Upper lobe of left lung (tissue), 4 donors: ENCODE data around the gene SLC22A24.

Experiments
- EP300 ChIP-seq, 4 donors: sonication (generic); formaldehyde crosslinking; IDR thresholded peaks; one replicate each; pipeline ENCODE4 v1.5.1; 2017; ENCODE audit warnings: antibody characterized with exemption in 4 of 4, control low read depth in 2 of 4
- POLR2AphosphoS5 ChIP-seq, 2 donors: sonication (generic); formaldehyde crosslinking; IDR thresholded peaks; one replicate each; pipeline ENCODE4 v1.5.1; 2017; ENCODE audit warnings: antibody characterized with exemption in 2 of 2
- TF ChIP-seq, protein P1 (sequence below), 6 experiments: fragments of 450-650 bp in 4 of 6; fragments of 200-600 bp in 2 of 6; sonication (generic) in 2 of 6; IDR thresholded peaks; one replicate each; pipeline ENCODE4 v1.5.1; 2016 to 2019; ENCODE audit warnings: antibody characterized with exemption in 6 of 6

DNA sequence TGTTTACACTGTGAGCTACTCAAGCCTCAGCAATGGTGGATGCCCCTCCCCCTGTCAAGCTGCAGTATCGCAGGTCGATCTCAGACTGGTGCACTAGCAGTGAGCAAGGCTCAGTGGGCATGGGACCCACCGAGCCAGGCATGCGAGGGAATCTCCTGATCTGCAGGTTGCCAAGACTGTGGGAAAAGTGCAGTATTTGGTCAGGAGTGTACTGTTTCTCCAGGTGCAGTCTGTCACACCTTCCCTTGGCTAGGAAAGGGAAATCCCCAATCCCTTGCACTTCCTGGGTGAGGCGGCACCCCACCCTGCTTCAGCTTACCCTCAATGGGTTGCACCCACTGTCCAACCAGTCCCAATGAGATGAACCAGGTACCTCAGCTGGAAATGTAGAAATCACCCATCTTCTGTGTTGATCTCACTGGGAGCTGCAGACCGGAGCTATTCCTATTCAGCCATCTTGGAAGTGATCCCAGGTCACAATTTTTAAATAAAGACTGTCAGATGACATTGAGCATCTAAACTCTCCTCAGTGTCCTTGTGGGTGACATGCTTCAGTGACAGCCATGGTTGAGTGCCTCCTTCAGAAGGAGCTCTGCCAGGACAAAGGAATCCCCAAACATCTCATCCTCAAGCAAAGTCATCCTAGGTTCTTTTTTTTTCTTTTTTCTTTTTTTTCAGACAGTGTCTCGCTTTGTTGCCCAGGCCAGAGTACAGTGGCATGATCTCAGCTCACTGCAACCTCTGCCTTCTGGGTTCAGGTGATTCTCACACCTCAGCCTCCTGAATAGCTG lies 10.8 kb downstream of the SLC22A24 start:
- TF ChIP-seq EP300 (IDR thresholded peaks at IDR 0.05) (no peak), POLR2AphosphoS5 (IDR thresholded peaks at IDR 0.05) (no peak)
- TF ChIP-seq, protein P1, sequence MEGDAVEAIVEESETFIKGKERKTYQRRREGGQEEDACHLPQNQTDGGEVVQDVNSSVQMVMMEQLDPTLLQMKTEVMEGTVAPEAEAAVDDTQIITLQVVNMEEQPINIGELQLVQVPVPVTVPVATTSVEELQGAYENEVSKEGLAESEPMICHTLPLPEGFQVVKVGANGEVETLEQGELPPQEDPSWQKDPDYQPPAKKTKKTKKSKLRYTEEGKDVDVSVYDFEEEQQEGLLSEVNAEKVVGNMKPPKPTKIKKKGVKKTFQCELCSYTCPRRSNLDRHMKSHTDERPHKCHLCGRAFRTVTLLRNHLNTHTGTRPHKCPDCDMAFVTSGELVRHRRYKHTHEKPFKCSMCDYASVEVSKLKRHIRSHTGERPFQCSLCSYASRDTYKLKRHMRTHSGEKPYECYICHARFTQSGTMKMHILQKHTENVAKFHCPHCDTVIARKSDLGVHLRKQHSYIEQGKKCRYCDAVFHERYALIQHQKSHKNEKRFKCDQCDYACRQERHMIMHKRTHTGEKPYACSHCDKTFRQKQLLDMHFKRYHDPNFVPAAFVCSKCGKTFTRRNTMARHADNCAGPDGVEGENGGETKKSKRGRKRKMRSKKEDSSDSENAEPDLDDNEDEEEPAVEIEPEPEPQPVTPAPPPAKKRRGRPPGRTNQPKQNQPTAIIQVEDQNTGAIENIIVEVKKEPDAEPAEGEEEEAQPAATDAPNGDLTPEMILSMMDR (IDR thresholded peaks at IDR 0.05) = no peak
